Measurements from ENCODE around the gene SMAGP. TPM values are rescaled to one million over a fixed set of nuclear protein-coding genes. Genes with fewer than 3 reads are reported as not detected.
"Not testable (repeated sequence)": the region's sequence is repeated elsewhere in the genome, so short reads cannot be mapped to it uniquely, and the experiment has no call there.

The SMAGP gene
- total RNA-seq, 6 experiments from 2014 or later = 2.9 to 9.7 (median 5.6) TPM

DNA sequence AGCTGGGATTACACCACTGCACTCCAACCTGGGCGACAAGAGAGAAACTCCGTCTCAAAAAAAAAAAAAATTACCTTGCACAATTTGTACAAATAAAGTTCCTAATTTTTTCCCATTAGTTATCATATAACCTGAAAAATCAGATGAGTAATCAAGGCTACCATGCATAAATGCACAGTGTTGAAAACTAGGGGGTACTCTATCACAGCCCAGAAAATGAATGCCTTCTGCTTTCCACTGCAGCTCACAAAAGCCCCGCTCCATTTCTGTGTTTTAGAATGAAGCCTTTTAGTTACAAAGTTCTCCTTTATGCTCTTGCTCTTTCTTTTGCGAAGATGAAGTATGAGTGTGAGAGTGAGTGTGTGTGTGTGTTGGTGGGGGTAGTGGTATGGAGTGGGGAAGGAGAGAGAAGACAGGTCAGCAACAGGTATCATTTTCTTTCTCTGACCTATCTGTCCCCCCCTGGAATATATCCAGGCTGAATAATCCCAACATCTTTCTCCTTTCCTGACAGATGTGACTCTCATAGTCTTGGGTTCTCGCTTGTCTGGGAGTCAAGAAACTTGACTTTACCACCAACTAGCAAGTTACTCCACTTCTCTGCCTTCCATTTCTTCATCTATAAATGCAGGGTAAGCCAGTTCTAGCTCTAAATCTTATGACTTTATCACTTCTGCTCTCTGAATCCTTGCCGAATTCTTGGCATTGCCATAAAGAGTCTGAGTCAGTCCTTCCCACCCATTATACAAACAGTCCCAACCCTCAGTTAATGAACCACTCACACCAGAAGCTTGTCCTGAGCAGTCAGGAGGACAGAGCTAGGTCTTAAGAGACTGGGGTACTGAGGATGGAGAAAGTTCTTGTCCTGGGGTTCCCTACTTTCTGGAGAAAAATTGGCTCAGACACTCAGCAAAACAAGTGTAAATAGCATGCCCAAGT lies 37.7 kb upstream of the SMAGP start:
- intact Hi-C loops (cut with DNase I) = no loop called here
- 76% methylated on average over 6 of the region's 6 CpGs for WGBS (ENCODE audit: insufficient coverage, low coverage, low lambda C conversion rate, missing lambda C conversion rate)
- Histone ChIP-seq H3K36me3 (no peaks in the 10 kb centered on the region), H3K27me3 (no peaks in the 10 kb centered on the region), H3K27ac (no peak overlapping the region), H3K4me3 (no peak overlapping the region), H3K9me3 (no peaks in the 10 kb centered on the region), H3K4me1 (no peaks in the 10 kb centered on the region)
- ATAC-seq (no peak), DNase-seq (no peak)
- no peak for TF ChIP-seq POLR2A (IDR thresholded peaks at IDR 0.05)
- TF ChIP-seq, protein P1, sequence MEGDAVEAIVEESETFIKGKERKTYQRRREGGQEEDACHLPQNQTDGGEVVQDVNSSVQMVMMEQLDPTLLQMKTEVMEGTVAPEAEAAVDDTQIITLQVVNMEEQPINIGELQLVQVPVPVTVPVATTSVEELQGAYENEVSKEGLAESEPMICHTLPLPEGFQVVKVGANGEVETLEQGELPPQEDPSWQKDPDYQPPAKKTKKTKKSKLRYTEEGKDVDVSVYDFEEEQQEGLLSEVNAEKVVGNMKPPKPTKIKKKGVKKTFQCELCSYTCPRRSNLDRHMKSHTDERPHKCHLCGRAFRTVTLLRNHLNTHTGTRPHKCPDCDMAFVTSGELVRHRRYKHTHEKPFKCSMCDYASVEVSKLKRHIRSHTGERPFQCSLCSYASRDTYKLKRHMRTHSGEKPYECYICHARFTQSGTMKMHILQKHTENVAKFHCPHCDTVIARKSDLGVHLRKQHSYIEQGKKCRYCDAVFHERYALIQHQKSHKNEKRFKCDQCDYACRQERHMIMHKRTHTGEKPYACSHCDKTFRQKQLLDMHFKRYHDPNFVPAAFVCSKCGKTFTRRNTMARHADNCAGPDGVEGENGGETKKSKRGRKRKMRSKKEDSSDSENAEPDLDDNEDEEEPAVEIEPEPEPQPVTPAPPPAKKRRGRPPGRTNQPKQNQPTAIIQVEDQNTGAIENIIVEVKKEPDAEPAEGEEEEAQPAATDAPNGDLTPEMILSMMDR (IDR thresholded peaks at IDR 0.05) = no peak

DNA sequence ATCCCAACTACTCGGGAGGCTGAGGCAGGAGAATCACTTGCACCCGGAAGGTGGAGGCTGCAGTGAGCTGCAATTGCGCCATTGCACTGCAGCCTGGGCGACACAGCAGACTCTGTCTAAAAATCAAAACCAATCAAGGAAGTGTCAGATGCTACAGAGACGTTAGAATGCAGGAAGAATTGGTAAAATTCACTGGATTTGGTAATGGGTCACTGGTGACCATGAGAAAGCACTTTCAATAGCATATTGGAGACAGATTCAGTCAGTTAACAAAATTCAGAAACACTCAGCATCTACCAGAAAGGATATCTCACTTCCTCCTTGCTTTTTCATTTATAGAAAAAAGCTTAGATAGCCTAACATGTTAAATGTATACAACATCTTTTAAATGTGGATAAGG lies 36.3 kb upstream of the SMAGP start:
- TF ChIP-seq, protein P1 (IDR thresholded peaks at IDR 0.05) = no peak
- TF ChIP-seq POLR2A (IDR thresholded peaks at IDR 0.05) = no peak
- Histone ChIP-seq H3K27ac (no peak overlapping the region), H3K27me3 (no peaks in the 10 kb centered on the region), H3K9me3 (no peaks in the 10 kb centered on the region), H3K4me3 (no peak overlapping the region), H3K36me3 (no peaks in the 10 kb centered on the region), H3K4me1 (no peaks in the 10 kb centered on the region)
- no peak for ATAC-seq
- 74% methylated on average over 5 of the region's 5 CpGs for WGBS (ENCODE audit: insufficient coverage, low coverage, low lambda C conversion rate, missing lambda C conversion rate)
- intact Hi-C loops (cut with DNase I) = no loop called here
- no peak for DNase-seq

DNA sequence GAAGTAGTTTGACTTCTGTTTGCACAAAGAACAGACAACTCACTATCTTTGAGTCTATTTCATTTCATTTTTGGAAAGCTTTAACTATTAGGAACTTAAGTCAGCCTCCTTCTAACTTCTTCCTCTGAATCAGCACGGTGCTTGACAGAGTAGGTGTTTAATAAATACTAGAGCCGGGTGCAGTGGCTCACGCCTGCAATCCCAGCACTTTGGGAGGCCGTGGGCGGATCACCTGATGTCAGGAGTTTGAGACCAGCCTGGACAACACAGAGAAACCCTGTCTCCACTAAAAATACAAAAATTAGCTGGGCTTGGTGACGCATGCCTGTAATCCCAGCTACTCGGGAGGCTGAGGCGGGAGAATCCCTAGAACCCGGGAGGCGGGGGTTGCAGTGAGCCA lies 30.6 kb upstream of the SMAGP start:
- H3K27ac ChIP-seq; H3K4me3 ChIP-seq; H3K27me3 ChIP-seq; intact Hi-C loops (cut with DNase I); DNase-seq; H3K9me3 ChIP-seq; H3K36me3 ChIP-seq; H3K4me1 ChIP-seq; ATAC-seq: not testable (repeated sequence)
- 89% methylated on average over 10 of the region's 10 CpGs for WGBS (ENCODE audit: insufficient coverage, low coverage, low lambda C conversion rate, missing lambda C conversion rate)

DNA sequence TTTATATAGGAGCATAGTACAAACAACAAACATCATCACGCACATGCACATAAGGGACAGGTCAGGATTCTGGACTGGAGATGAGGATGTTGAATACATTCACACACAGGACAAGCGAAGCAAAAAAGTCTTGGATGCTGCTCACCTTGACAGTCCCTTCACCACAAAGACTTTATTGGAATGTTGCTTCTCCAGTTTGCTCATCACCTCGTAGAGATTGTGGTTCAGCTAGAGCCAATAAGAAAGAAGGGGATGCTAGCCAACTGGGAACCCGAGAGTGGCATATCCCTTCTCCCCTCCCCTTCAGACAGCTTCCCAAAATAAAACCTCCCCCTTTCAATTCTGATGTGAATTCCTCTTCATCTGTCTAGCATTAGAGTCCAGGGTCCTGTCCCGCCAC lies 25.4 kb upstream of the SMAGP start:
- DNase-seq = no peak
- Histone ChIP-seq H3K9me3 (no peaks in the 10 kb centered on the region), H3K36me3 (no peaks in the 10 kb centered on the region), H3K27ac (no peak overlapping the region), H3K27me3 (no peaks in the 10 kb centered on the region), H3K4me1 (no peaks in the 10 kb centered on the region), H3K4me3 (no peak overlapping the region)
- intact Hi-C loops (cut with DNase I) = no loop called here
- TF ChIP-seq, protein P1 (IDR thresholded peaks at IDR 0.05) = no peak
- TF ChIP-seq POLR2A (IDR thresholded peaks at IDR 0.05) = no peak
- no peak for ATAC-seq
- 88% methylated on average over 4 of the region's 5 CpGs for WGBS (ENCODE audit: insufficient coverage, low coverage, low lambda C conversion rate, missing lambda C conversion rate)

DNA sequence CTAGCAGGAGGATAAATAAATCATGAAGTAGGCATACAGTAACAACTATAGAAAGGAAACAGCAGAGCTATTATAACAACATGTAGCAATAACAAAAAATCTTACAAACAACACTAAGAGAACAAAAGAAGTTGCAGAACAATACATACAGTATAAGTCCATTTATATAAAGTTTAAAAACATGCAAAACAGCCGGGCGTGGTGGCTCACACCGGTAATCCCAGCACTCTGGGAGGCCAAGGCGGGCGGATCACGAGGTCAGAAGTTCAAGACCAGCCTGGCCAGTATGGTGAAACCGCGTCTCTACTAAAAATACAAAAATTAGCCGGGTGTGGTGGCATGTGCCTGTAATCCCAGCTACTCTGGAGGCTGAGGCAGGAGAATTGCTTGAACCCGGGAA lies 23.9 kb upstream of the SMAGP start:
- WGBS (ENCODE audit: insufficient coverage, low coverage, low lambda C conversion rate, missing lambda C conversion rate) = 76% methylated on average over 7 of the region's 10 CpGs
- DNase-seq; H3K4me3 ChIP-seq; H3K27ac ChIP-seq; H3K27me3 ChIP-seq; H3K9me3 ChIP-seq; H3K36me3 ChIP-seq; H3K4me1 ChIP-seq; ATAC-seq; intact Hi-C loops (cut with DNase I): not testable (repeated sequence)

Measured in right lobe of liver (tissue), 6 donors.